IMR-90 (cell line): ENCODE measurements around the gene CORO1C. TPM values are rescaled to one million over a fixed set of nuclear protein-coding genes. Genes with fewer than 3 reads are reported as not detected.

ENCODE experiments used
- ATAC-seq: fragments of 200-7000 bp; cut with Tn5 transposase; 2 replicates; pipeline ENCODE4 v1.9.1; 2020; ENCODE audit warnings: low read depth, mild to moderate bottlenecking, moderate library complexity
- BruUV-seq: library from RNA; stranded (reverse); fragments of 400-500 nt; replicated peaks from 2 replicates; lab custom pipeline; 2021; lab: Mats Ljungman, UMichigan
- CTCF ChIA-PET: fragments of 300-600 bp; formaldehyde crosslinking; extraction: SDS; loops from one replicate; lab custom pipeline; 2021; ENCODE audit warnings: antibody characterized with exemption; lab: Yijun Ruan, JAX
- POLR2A ChIA-PET: fragments of 300-600 bp; sonication (Branson Sonifier 250); formaldehyde crosslinking; loops from one replicate; lab custom pipeline; 2022; ENCODE audit warnings: antibody characterized with exemption; ENCODE audit not compliant: unreplicated experiment; lab: Charles Lee
- DNase-seq: peaks from one replicate; pipeline ENCODE4 v3.0.0; 2013
- H2AFZ ChIP-seq: replicated peaks from 2 replicates; pipeline ENCODE3; 2013; ENCODE audit warnings: low read length, mild to moderate bottlenecking; ENCODE audit not compliant: poor library complexity
- H2AK5ac ChIP-seq: 2 replicates; pipeline ENCODE4 v1.6.1; 2013; ENCODE audit warnings: low read depth, low read length, inconsistent platforms
- H2AK9ac ChIP-seq: replicated peaks from 2 replicates; pipeline ENCODE3; 2013; ENCODE audit warnings: mild to moderate bottlenecking, low read depth, low read length, moderate library complexity; ENCODE audit not compliant: poor library complexity
- H2BK120ac ChIP-seq: 2 replicates; pipeline ENCODE4 v1.6.1; 2013; ENCODE audit warnings: low read depth, low read length, inconsistent platforms
- H2BK15ac ChIP-seq: 3 replicates; pipeline ENCODE4 v1.6.1; 2013; ENCODE audit warnings: low read depth, low read length, inconsistent platforms
- H2BK20ac ChIP-seq: 2 replicates; pipeline ENCODE4 v1.6.1; 2013; ENCODE audit warnings: low read depth, mild to moderate bottlenecking, inconsistent platforms, low read length, moderate library complexity
- H2BK5ac ChIP-seq: 2 replicates; pipeline ENCODE4 v1.6.1; 2013; ENCODE audit warnings: mild to moderate bottlenecking, low read depth, low read length, inconsistent platforms; ENCODE audit not compliant: poor library complexity, severe bottlenecking
- H3K14ac ChIP-seq: replicated peaks from 2 replicates; pipeline ENCODE4 v1.6.1; 2013; ENCODE audit warnings: low read depth, low read length, inconsistent platforms
- H3K18ac ChIP-seq: 2 replicates; pipeline ENCODE4 v1.6.1; 2013; ENCODE audit warnings: low read depth, low read length, control low read depth
- H3K23ac ChIP-seq: 2 replicates; pipeline ENCODE4 v1.6.1; 2013; ENCODE audit warnings: low read depth, low read length, inconsistent platforms
- H3K27ac ChIP-seq: 2 replicates; pipeline ENCODE4 v1.5.1; 2013; ENCODE audit warnings: mild to moderate bottlenecking, control low read depth, low read length; ENCODE audit not compliant: insufficient read depth
- H3K27me3 ChIP-seq: 2 replicates; pipeline ENCODE4 v1.6.1; 2013; ENCODE audit warnings: low read length; ENCODE audit not compliant: control insufficient read depth, insufficient read depth
- H3K36me3 ChIP-seq: 2 replicates; pipeline ENCODE4 v1.6.1; 2013; ENCODE audit warnings: low read length, mixed read lengths; ENCODE audit not compliant: control insufficient read depth, insufficient read depth
- H3K4ac ChIP-seq: 2 replicates; pipeline ENCODE4 v1.6.1; 2013; ENCODE audit warnings: low read depth, low read length, inconsistent platforms
- H3K4me1 ChIP-seq: 2 replicates; pipeline ENCODE4 v1.6.1; 2013; ENCODE audit warnings: low read length, mixed read lengths; ENCODE audit not compliant: control insufficient read depth, insufficient read depth
- H3K4me2 ChIP-seq: 2 replicates; pipeline ENCODE4 v1.6.1; 2013; ENCODE audit warnings: low read depth, mild to moderate bottlenecking, control low read depth, low read length, moderate library complexity
- H3K4me3 ChIP-seq: 2 replicates; pipeline ENCODE4 v1.5.1; 2013; ENCODE audit warnings: low read depth, mild to moderate bottlenecking, control low read depth, low read length, moderate library complexity; ENCODE audit not compliant: insufficient read depth
- H3K56ac ChIP-seq: 2 replicates; pipeline ENCODE4 v1.6.1; 2013; ENCODE audit warnings: low read length, inconsistent platforms; ENCODE audit not compliant: insufficient read depth; ENCODE audit errors: extremely low read depth
- H3K79me1 ChIP-seq, 2 experiments: 2 replicates each; pipeline ENCODE4 v1.6.1; 2013; ENCODE audit warnings: low read length in 2 of 2, inconsistent platforms in 1 of 2, low read depth in 1 of 2
- H3K9ac ChIP-seq: 2 replicates; pipeline ENCODE4 v1.6.1; 2013; ENCODE audit warnings: low read depth, low read length, control low read depth
- H3K9me1 ChIP-seq: 2 replicates; pipeline ENCODE4 v1.6.1; 2013; ENCODE audit warnings: low read length, inconsistent platforms; ENCODE audit not compliant: insufficient read depth
- H3K9me3 ChIP-seq: 2 replicates; pipeline ENCODE4 v1.6.1; 2013; ENCODE audit warnings: low read length; ENCODE audit not compliant: control insufficient read depth, insufficient read depth
- H4K20me1 ChIP-seq: 2 replicates; pipeline ENCODE4 v1.6.1; 2013; ENCODE audit warnings: low read length, inconsistent platforms; ENCODE audit not compliant: insufficient read depth
- H4K5ac ChIP-seq: 2 replicates; pipeline ENCODE4 v1.6.1; 2013; ENCODE audit warnings: mild to moderate bottlenecking, low read depth, low read length, control low read depth
- H4K8ac ChIP-seq, 2 experiments: 2 replicates each; pipeline ENCODE4 v1.6.1; 2013; ENCODE audit warnings: low read depth in 2 of 2, low read length in 2 of 2, control low read depth in 1 of 2, inconsistent platforms in 1 of 2
- H4K91ac ChIP-seq: 2 replicates; pipeline ENCODE4 v1.6.1; 2013; ENCODE audit warnings: low read depth, low read length, inconsistent platforms; ENCODE audit not compliant: insufficient read depth
- CHD1 ChIP-seq: IDR thresholded peaks from 2 replicates; pipeline ENCODE4 v1.6.1; 2012; ENCODE audit warnings: low read depth, low read length, improper control_type of control experiment
- MAFK ChIP-seq: IDR thresholded peaks from 2 replicates; pipeline ENCODE4 v1.6.1; 2012; ENCODE audit warnings: low read depth, low read length, improper control_type of control experiment
- WGBS, 2 experiments: methylation state at CpG; one replicate each; pipeline versions ENCODE4 v1.1.5 to v1.1.7; 2013; ENCODE audit warnings: missing lambda C conversion rate in 2 of 2; ENCODE audit not compliant: insufficient read length in 1 of 2; ENCODE audit errors: extremely low coverage in 2 of 2; 5-methylcytosine and 5-hydroxymethylcytosine counted together
- dilution Hi-C: fragments of 300-500 bp; cut with HindIII; formaldehyde crosslinking; loops from one replicate; pipeline ENCODE4 v1.14.3; 2018; ENCODE audit warnings: low sequenced_read_pairs; ENCODE audit not compliant: unreplicated experiment
- in situ Hi-C: fragments of 300-500 bp; cut with MboI; formaldehyde crosslinking; loops from 3 replicates; pipeline ENCODE4 v1.14.3; 2019; ENCODE audit warnings: low sequenced_read_pairs, inconsistent platforms, mixed read lengths
- intact Hi-C: fragments of 100-400 bp; cut with micrococcal nuclease; formaldehyde crosslinking; loops from 2 replicates; pipeline ENCODE4 v1.10.0; 2022
- polyA plus RNA-seq, 3 experiments: library from polyadenylated mRNA; depleted of rRNA; stranded (reverse); fragments of >200 nt; gene quantifications; 2 replicates each; pipeline ENCODE4 v1.2.3, GENCODE V29; 2012; ENCODE audit warnings: low replicate concordance in 1 of 3
- total RNA-seq: library from RNA; depleted of rRNA; stranded (reverse); fragments of >200 nt; gene quantifications from 2 replicates; pipeline ENCODE4 v1.2.3, GENCODE V29; 2012
- TF ChIP-seq, protein P1 (sequence below): fragments of 150-350 bp; IDR thresholded peaks from 2 replicates; pipeline ENCODE4 v1.6.1; 2016; ENCODE audit warnings: low read depth, mild to moderate bottlenecking, low read length, moderate library complexity, borderline replicate concordance

CORO1C gene
- total and polyA plus RNA-seq, 2 of the 4 experiments (the other 2 are of a cell fraction), result 675 to 1,100 TPM

DNA sequence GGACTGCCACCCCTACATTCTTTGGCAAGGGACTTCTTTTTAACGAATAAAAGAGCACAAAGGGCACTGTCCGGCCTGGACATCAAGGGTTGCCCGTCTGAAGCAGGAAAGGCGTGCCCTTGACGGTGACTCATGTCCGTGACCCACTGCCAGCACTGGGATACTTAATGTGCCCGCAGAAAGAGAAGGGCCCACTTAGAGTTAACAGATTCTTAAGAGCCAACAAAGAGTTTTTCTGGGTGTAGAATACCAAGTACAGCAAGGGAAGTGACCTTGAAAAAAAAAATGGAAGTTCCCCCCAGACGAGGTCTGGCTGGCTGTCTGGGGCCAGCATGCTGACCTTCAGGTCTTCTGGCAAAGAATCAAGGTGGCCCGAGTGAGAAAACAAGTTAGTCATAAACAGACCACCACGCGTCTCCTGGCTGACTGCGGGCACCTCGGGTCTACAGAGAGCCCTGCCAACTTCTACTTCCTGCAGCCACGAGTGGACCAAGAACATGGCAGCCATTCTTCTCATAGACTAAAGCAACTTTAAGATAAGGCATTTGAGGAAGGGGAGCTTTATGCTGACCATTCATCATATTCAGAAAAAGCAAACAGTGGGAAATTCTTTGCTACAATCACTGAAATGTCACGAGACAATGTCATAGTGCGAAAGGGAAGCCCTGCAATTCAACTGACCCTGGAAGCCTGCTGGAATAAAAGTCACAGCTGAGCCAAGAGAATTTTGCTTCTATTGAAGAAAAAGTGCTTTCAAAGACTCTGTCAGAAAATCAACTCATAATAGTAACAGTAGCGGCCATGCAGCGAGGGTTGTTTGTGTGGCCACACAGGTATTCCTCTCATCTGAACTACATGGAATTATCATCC, 87.1 kb downstream of the CORO1C start (continued):
- TF ChIP-seq, protein P1, sequence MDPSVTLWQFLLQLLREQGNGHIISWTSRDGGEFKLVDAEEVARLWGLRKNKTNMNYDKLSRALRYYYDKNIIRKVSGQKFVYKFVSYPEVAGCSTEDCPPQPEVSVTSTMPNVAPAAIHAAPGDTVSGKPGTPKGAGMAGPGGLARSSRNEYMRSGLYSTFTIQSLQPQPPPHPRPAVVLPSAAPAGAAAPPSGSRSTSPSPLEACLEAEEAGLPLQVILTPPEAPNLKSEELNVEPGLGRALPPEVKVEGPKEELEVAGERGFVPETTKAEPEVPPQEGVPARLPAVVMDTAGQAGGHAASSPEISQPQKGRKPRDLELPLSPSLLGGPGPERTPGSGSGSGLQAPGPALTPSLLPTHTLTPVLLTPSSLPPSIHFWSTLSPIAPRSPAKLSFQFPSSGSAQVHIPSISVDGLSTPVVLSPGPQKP, result no peak

- H2AFZ ChIP-seq, result no peak overlapping the region
- no peak for DNase-seq
- POLR2A ChIA-PET, result no interaction called here
- no peak overlapping the region for H4K8ac ChIP-seq
- H3K9ac ChIP-seq, result no peak overlapping the region
- H3K4me3 ChIP-seq, result no peak overlapping the region
- H3K9me3 ChIP-seq, result no peaks in the 10 kb centered on the region
- peaks cover 42 to 77% of the 10 kb centered on the region in 2 experiments for H3K79me1 ChIP-seq
- no peak overlapping the region for H2AK5ac ChIP-seq
- TF ChIP-seq MAFK, result peak; percentile 98
- TF ChIP-seq CHD1, result no peak
- no peak overlapping the region for H3K4ac ChIP-seq
- H3K36me3 ChIP-seq, result peaks cover 41% of the 10 kb centered on the region
- no peak overlapping the region for H2BK20ac ChIP-seq
- H2BK120ac ChIP-seq, result no peak overlapping the region
- dilution Hi-C loops, result no loop called here
- H2BK15ac ChIP-seq, result no peak overlapping the region
- H3K4me2 ChIP-seq, result no peak overlapping the region
- no peak overlapping the region for H2AK9ac ChIP-seq
- ATAC-seq, result no peak
- no peak overlapping the region for H3K56ac ChIP-seq
- H4K91ac ChIP-seq, result no peak overlapping the region
- H3K27ac ChIP-seq, result no peak overlapping the region
- in situ Hi-C loops, result loop anchor here (10.0 to 25.0 kb wide), 2 partner anchors 292 to 444 kb away; partner anchors contain the start of genes ALKBH2 and UNG
- CTCF ChIA-PET, result no interaction called here
- peaks cover 24% of the 10 kb centered on the region for H3K4me1 ChIP-seq
- no peak overlapping the region for H2BK5ac ChIP-seq
- WGBS, 2 experiments, result no CpG with 5 or more reads among the region's 1 CpG
- no TSS peak for BruUV-seq
- intact Hi-C loops, result no loop called here
- no peak overlapping the region for H4K5ac ChIP-seq
- no peak overlapping the region for H3K23ac ChIP-seq
- H4K20me1 ChIP-seq, result peaks cover 42% of the 10 kb centered on the region
- peaks cover 37% of the 10 kb centered on the region for H3K9me1 ChIP-seq
- no peak overlapping the region for H3K14ac ChIP-seq
- no peak overlapping the region for H3K18ac ChIP-seq
- H3K27me3 ChIP-seq, result no peaks in the 10 kb centered on the region
Measured at GRCh38 chr12:108642899-108643654, 88.2 kb downstream of the CORO1C start.
